MM.1S (cell line): Measurements from ENCODE around the gene TMEM81.

Experiments used
- CTCF ChIP-seq: fragments of 300-600 bp; sonication (generic); IDR thresholded peaks from 2 replicates; pipeline ENCODE4 v1.5.1; 2016; ENCODE audit warnings: antibody characterized with exemption, low read length, mixed read lengths
- EZH2 ChIP-seq: fragments of 300-600 bp; sonication (generic); optimal IDR thresholded peaks from 2 replicates; pipeline ENCODE3; 2017; ENCODE audit warnings: low read depth, mild to moderate bottlenecking, antibody characterized with exemption, low read length, mixed read lengths

GRCh38 chr1:205068001-205068400 is 16.3 kb downstream of the TMEM81 start:
- no peak for TF ChIP-seq CTCF
- TF ChIP-seq EZH2, result no peak
